HepG2 (cell line): ENCODE data around the gene DDI2. TPM values are rescaled to one million over a fixed set of nuclear protein-coding genes. Genes with fewer than 3 reads are reported as not detected.

Source experiments
- ATAC-seq: fragments of 200-7000 bp; cut with Tn5 transposase; 3 replicates; pipeline ENCODE4 v1.9.1; 2020; ENCODE audit warnings: mild to moderate bottlenecking, moderate library complexity
- BruUV-seq: library from RNA; stranded (reverse); fragments of 400-500 nt; replicated peaks from 2 replicates; lab custom pipeline; 2021; lab: Mats Ljungman, UMichigan
- CTCF ChIA-PET: fragments of 300-600 bp; formaldehyde crosslinking; extraction: SDS; loops from one replicate; lab custom pipeline; 2021; ENCODE audit warnings: low total read pairs, inconsistent platforms, low intra/inter-chr PET ratio; lab: Yijun Ruan, JAX
- POLR2A ChIA-PET: fragments of 350-600 bp; sonication (Branson Sonifier 250); formaldehyde crosslinking; loops from one replicate; lab custom pipeline; 2020; ENCODE audit warnings: antibody characterized with exemption, inconsistent platforms; lab: Yijun Ruan, JAX
- DNase-seq: peaks from one replicate; pipeline ENCODE4 v3.0.0-alpha.2; 2015; ENCODE audit warnings: low spot score
- FAIRE-seq: peaks from 3 replicates; lab custom pipeline; 2011; peaks lifted over from hg19 to GRCh38; lab: Jason Lieb, UNC
- H2AFZ ChIP-seq: one replicate; pipeline ENCODE4 v1.6.1; 2011; ENCODE audit warnings: low read length, inconsistent platforms
- H3K27ac ChIP-seq: fragments of 300-600 bp; 3 replicates; pipeline ENCODE4 v1.8.0; 2011; ENCODE audit warnings: mixed run types, mild to moderate bottlenecking, mixed read lengths, low read length, inconsistent platforms; ENCODE audit not compliant: insufficient read depth; ENCODE audit errors: extremely low read length
- H3K27me3 ChIP-seq, 2 experiments: fragments of 200-600 bp in 1 of 2; 2 replicates in 1 of 2; 3 replicates in 1 of 2; pipeline versions ENCODE4 v1.6.0 to v1.8.0; 2011; ENCODE audit warnings: low read length in 2 of 2, mild to moderate bottlenecking in 2 of 2, moderate library complexity in 2 of 2, inconsistent platforms in 1 of 2; ENCODE audit not compliant: insufficient read depth in 2 of 2, control insufficient read depth in 1 of 2
- H3K36me3 ChIP-seq, 2 experiments: fragments of 200-600 bp in 1 of 2; replicated peaks in 1 of 2; 2 replicates in 1 of 2; 3 replicates in 1 of 2; pipeline versions ENCODE4 v1.5.1 to v1.8.0; 2011; ENCODE audit warnings: low read length in 2 of 2, inconsistent platforms in 1 of 2; ENCODE audit not compliant: insufficient read depth in 2 of 2, control insufficient read depth in 1 of 2
- H3K4me1 ChIP-seq: 2 replicates; pipeline ENCODE4 v1.5.1; 2012; ENCODE audit warnings: low read length, inconsistent platforms; ENCODE audit not compliant: insufficient read depth
- H3K4me2 ChIP-seq: 2 replicates; pipeline ENCODE4 v1.6.0; 2011; ENCODE audit warnings: low read depth, low read length, inconsistent platforms
- H3K4me3 ChIP-seq, 3 experiments: fragments of 200-600 bp in 1 of 3; sonication (generic), shearing (Covaris generic) in 1 of 3; replicated peaks in 1 of 3; 2 replicates each; pipeline ENCODE4 v1.5.1; 2011 to 2016; ENCODE audit warnings: low read length in 3 of 3, inconsistent platforms in 2 of 3, low read depth in 2 of 3, mild to moderate bottlenecking in 2 of 3, control low read depth in 1 of 3, mixed read lengths in 1 of 3; ENCODE audit not compliant: insufficient read depth in 1 of 3
- H3K79me2 ChIP-seq: one replicate; pipeline ENCODE4 v1.6.1; 2011; ENCODE audit warnings: low read length, inconsistent platforms; ENCODE audit not compliant: insufficient read depth
- H3K9ac ChIP-seq: 2 replicates; pipeline ENCODE4 v1.6.0; 2011; ENCODE audit warnings: mild to moderate bottlenecking, low read depth, low read length, inconsistent platforms; ENCODE audit not compliant: insufficient read depth
- H3K9me3 ChIP-seq: 2 replicates; pipeline ENCODE4 v1.5.1; 2012; ENCODE audit warnings: mild to moderate bottlenecking, low read length
- H4K20me1 ChIP-seq: 2 replicates; pipeline ENCODE4 v1.6.0; 2011; ENCODE audit warnings: inconsistent platforms, mild to moderate bottlenecking, low read length, moderate library complexity; ENCODE audit not compliant: insufficient read depth
- ARHGAP35 ChIP-seq: sonication (generic); formaldehyde crosslinking; IDR thresholded peaks from 2 replicates; pipeline ENCODE4 v1.9.0; 2022; ENCODE audit warnings: mild to moderate bottlenecking, inconsistent platforms, moderate library complexity, missing genetic modification reagents, borderline replicate concordance
- CENPBD1 ChIP-seq: sonication (generic); formaldehyde crosslinking; IDR thresholded peaks from 2 replicates; pipeline ENCODE4 v1.8.0; 2022; ENCODE audit warnings: missing genetic modification reagents, low read depth, mild to moderate bottlenecking, borderline replicate concordance
- FOXA1 ChIP-seq, 2 experiments: fragments of 450-650 bp in 1 of 2; sonication (generic) in 1 of 2; formaldehyde crosslinking in 1 of 2; IDR thresholded peaks; 2 replicates each; pipeline versions ENCODE4 v1.4.0 to v1.6.1; 2016 to 2020; ENCODE audit warnings: missing genetic modification reagents in 1 of 2
- IRX3 ChIP-seq: sonication (generic); formaldehyde crosslinking; IDR thresholded peaks from 2 replicates; pipeline ENCODE4 v1.8.1; 2023; ENCODE audit warnings: mild to moderate bottlenecking, low read depth, missing genetic modification reagents, borderline replicate concordance
- LBX2 ChIP-seq: sonication (generic); formaldehyde crosslinking; IDR thresholded peaks from 2 replicates; pipeline ENCODE4 v1.5.0; 2020; ENCODE audit warnings: missing genetic modification reagents, mild to moderate bottlenecking, borderline replicate concordance
- POLR2G ChIP-seq: fragments of 200-400 bp; formaldehyde crosslinking; IDR thresholded peaks from 2 replicates; pipeline ENCODE4 v1.6.1; 2018; ENCODE audit warnings: mild to moderate bottlenecking, low read depth, low read length, moderate library complexity
- PRMT3 ChIP-seq: sonication (generic); formaldehyde crosslinking; IDR thresholded peaks from 2 replicates; pipeline ENCODE4 v1.8.1; 2022; ENCODE audit warnings: low read depth, mild to moderate bottlenecking, moderate library complexity, missing genetic modification reagents, borderline replicate concordance
- RARG ChIP-seq: sonication (generic); formaldehyde crosslinking; IDR thresholded peaks from 2 replicates; pipeline ENCODE4 v1.4.0; 2020; ENCODE audit warnings: low read depth, mild to moderate bottlenecking, missing genetic modification reagents
- RFXANK ChIP-seq: IDR thresholded peaks from 2 replicates; pipeline ENCODE4 v1.6.1; 2016
- SMC3 ChIP-seq: IDR thresholded peaks from 2 replicates; pipeline ENCODE4 v1.6.1; 2011; ENCODE audit warnings: low read length, improper control_type of control experiment
- SMYD3 ChIP-seq: sonication (generic); formaldehyde crosslinking; IDR thresholded peaks from 2 replicates; pipeline ENCODE4 v1.8.1; 2023; ENCODE audit warnings: mild to moderate bottlenecking, missing genetic modification reagents
- ZFAT ChIP-seq: sonication (generic); formaldehyde crosslinking; conservative IDR thresholded peaks from 2 replicates; pipeline ENCODE4 v1.8.1; 2023; ENCODE audit warnings: missing genetic modification reagents, inconsistent platforms
- ZNF556 ChIP-seq: sonication (generic); formaldehyde crosslinking; IDR thresholded peaks from 2 replicates; pipeline ENCODE4 v1.4.0; 2020; ENCODE audit warnings: mild to moderate bottlenecking, missing genetic modification reagents, borderline replicate concordance
- WGBS: methylation state at CpG from one replicate; pipeline ENCODE4 v1.1.6; 2017; ENCODE audit warnings: low lambda C conversion rate; 5-methylcytosine and 5-hydroxymethylcytosine counted together
- in situ Hi-C: cut with HindIII; loops from 2 replicates; pipeline ENCODE4 v1.10.0; 2017; ENCODE audit warnings: low pct_unique_long_range_greater_than_20kb; ENCODE audit not compliant: extremely low pct_ligation_motif_present
- intact Hi-C: fragments of 100-400 bp; cut with micrococcal nuclease; formaldehyde crosslinking; loops from one replicate; pipeline ENCODE4 v1.10.0; 2022; ENCODE audit not compliant: unreplicated experiment
- polyA plus RNA-seq, 8 experiments: library from polyadenylated mRNA; depleted of rRNA in 3 of 8; stranded (reverse) in 7 of 8; unstranded in 1 of 8; fragments of >200 nt; fragmentation: Illumina TruSeq in 4 of 8; extraction: Trizol in 4 of 8; gene quantifications; 2 replicates each; pipeline versions ENCODE4 v1.2.1 to v1.2.3, GENCODE V29; 2011 to 2016; ENCODE audit warnings: low read depth in 4 of 8, missing spikeins in 1 of 8, mixed read lengths in 1 of 8; ENCODE audit not compliant: insufficient read depth in 1 of 8
- total RNA-seq, 5 experiments: library from RNA; depleted of rRNA; stranded (reverse); fragments of >200 nt; fragmentation: Illumina TruSeq; extraction: Trizol; gene quantifications; 2 replicates each; pipeline ENCODE4 v1.2.3, GENCODE V29; 2016; ENCODE audit warnings: low read depth in 1 of 5

The DDI2 gene
- total and polyA plus RNA-seq, 2 of the 13 experiments (the other 11 are each of a cell fraction or from before 2014, with no cell fraction given), result 8.5 to 25.7 TPM

DNA sequence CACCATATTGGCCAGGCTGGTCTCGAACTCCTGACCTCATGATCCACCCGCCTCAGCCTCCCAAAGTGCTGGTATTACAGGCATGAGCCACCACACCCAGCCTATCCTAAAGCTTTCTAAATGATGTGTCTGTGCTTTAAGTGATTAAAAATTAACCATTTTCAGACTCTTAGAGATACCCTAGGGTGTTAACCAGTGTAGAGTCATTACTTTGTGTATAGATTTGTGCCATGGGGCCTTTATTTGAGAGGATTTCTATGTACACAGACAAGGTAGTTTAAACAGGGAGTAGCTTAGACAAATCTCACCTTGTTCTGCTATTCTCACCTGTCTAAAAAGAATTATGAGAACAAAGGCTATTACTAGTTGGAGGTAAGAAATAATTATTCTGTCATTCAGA, 54.2 kb downstream of the DDI2 start (continued):
- TF ChIP-seq ZNF556 (CRISPR knock-in tag), result no peak
- TF ChIP-seq IRX3 (CRISPR knock-in tag), result no peak
- no peak for TF ChIP-seq SMYD3
- no peak for TF ChIP-seq FOXA1 (IDR thresholded peaks at IDR 0.05)
- TF ChIP-seq FOXA1 (CRISPR knock-in tag; IDR thresholded peaks at IDR 0.05), result no peak
- TF ChIP-seq SMC3, result no peak
- TF ChIP-seq RARG (CRISPR knock-in tag), result no peak
- no peak for TF ChIP-seq CENPBD1
- no peak for TF ChIP-seq ZFAT (CRISPR knock-in tag)
- TF ChIP-seq POLR2G, result no peak
- no peak for TF ChIP-seq PRMT3 (CRISPR knock-in tag)
- TF ChIP-seq, all 625 proteins: peak for 0

DNA sequence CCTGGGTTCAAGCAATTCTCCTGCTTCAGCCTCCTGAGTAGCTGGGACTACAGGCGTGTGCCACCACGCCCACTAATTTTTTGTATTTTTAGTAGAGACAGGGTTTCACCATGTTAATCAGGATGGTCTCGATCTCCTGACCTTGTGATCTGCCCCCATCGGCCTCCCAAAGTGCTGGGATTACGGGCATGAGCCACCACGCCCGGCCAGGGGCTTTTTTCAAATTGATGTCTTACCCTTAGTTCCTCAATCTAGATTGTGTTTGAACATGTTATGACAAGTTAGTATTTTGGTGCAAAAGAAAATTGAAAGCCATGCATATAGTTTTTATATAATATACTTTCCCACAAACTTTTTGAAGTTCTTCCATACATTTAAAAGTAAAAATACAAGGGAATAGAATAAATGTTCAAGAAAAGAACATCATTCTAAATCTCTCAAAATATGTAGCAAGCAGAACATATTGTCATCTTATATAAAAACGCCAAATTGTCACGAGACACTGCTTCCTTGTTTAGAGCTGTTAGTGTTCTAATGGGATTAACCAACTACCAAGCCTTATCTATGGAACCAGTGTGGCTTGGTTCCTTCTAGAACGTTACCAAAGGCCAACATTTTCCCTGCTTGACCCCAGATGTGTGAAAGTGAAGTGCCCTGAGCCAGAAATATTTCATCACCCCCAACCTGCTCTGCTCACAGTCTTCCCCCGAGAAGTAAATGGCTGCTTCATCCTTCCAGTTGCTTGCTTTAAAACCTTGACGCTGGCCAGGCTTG, 57.3 kb downstream of the DDI2 start:
- FAIRE-seq, result no peak
- no peak overlapping the region for H3K4me3 ChIP-seq
- CTCF ChIA-PET, result no interaction called here

More for the DNA sequence above, 57.3 kb downstream of the DDI2 start:
- Histone ChIP-seq H3K4me2 (no peak overlapping the region), H3K27ac (no peak overlapping the region), H3K27me3 (no peaks in the 10 kb centered on the region), H3K36me3 (no peaks in the 10 kb centered on the region), H4K20me1 (no peaks in the 10 kb centered on the region), H3K9me3 (no peaks in the 10 kb centered on the region), H3K4me1 (no peaks in the 10 kb centered on the region), H3K9ac (no peak overlapping the region), H3K79me2 (no peaks in the 10 kb centered on the region), H2AFZ (no peak overlapping the region)
- 53% methylated on average over 12 of the region's 12 CpGs for WGBS
- BruUV-seq, result no TSS peak
- intact Hi-C loops (no loop called here), in situ Hi-C loops (no loop called here)
- TF ChIP-seq ARHGAP35 (no peak), RFXANK (no peak), LBX2 (CRISPR knock-in tag) (no peak)
- POLR2A ChIA-PET, result no interaction called here
- no peak for DNase-seq
- ATAC-seq, result no peak
